ENCODE results near the gene CACNA1S. TPM values are rescaled to one million over a fixed set of nuclear protein-coding genes. Genes with fewer than 3 reads are reported as not detected.

Gene CACNA1S
- total RNA-seq, 1 experiment from 2014 or later: not detected

- H3K9me3 Mint-ChIP-seq: no peaks in the 10 kb centered on the region
- Histone ChIP-seq H3K79me2 (ENCODE audit: insufficient read depth, low read length) (no peaks in the 10 kb centered on the region), H2AFZ (ENCODE audit: low read length) (peak within 1 kb of the TSS; percentile 63), H3K27ac (ENCODE audit: insufficient read length, low read depth, low read length) (no peak within 1 kb of the TSS), H3K56ac (ENCODE audit: insufficient read length, low read depth, low read length) (no peak within 1 kb of the TSS), H3K14ac (ENCODE audit: insufficient read depth, low read length) (peak within 1 kb of the TSS; percentile 82), H4K91ac (ENCODE audit: insufficient read length, low read depth, low read length) (no peak within 1 kb of the TSS), H2BK12ac (ENCODE audit: insufficient read length, low read depth, low read length) (no peak within 1 kb of the TSS), H3K23me2 (ENCODE audit: insufficient read length, low read depth, low read length, poor library complexity, severe bottlenecking) (no peaks in the 10 kb centered on the region), H3K4me1 (ENCODE audit: insufficient read depth, low read length) (peaks cover 4% of the 10 kb centered on the region; the same call in 1 of the 2 replicates), H3K27me3 (ENCODE audit: insufficient read depth, low read length) (no peaks in the 10 kb centered on the region), H3K9ac (ENCODE audit: extremely low read depth, insufficient read length, low read length) (peak within 1 kb of the TSS; percentile 78), H3K18ac (ENCODE audit: insufficient read length, low read depth, low read length) (peak within 1 kb of the TSS; percentile 77), H2BK120ac (ENCODE audit: low read depth, low read length, poor library complexity, severe bottlenecking) (no peak within 1 kb of the TSS), H2BK20ac (ENCODE audit: low read depth, low read length, poor library complexity, severe bottlenecking) (no peak within 1 kb of the TSS), H3K4me2 (ENCODE audit: insufficient read depth, insufficient read length, low read length) (peak within 1 kb of the TSS; percentile 83), H3K4ac (ENCODE audit: low read depth, low read length) (no peak within 1 kb of the TSS), H2BK5ac (ENCODE audit: insufficient read length, low read length) (no peak within 1 kb of the TSS), H4K20me1 (ENCODE audit: control insufficient read depth, insufficient read depth, insufficient read length) (peaks cover 2% of the 10 kb centered on the region), H2BK15ac (ENCODE audit: low read depth, low read length) (no peak within 1 kb of the TSS; the same call in 1 of the 2 replicates), H3K9me3 (ENCODE audit: control insufficient read depth, low read depth, low read length) (no peaks in the 10 kb centered on the region), H2AK5ac (ENCODE audit: insufficient read length, low read length) (no peak within 1 kb of the TSS), H3K23ac (ENCODE audit: insufficient read length, low read depth, low read length) (no peak within 1 kb of the TSS), H4K5ac (ENCODE audit: insufficient read length, low read depth, low read length) (peak within 1 kb of the TSS; percentile 89), H3T11ph (ENCODE audit: low read length) (no peak within 1 kb of the TSS), H4K8ac (replicated peaks; ENCODE audit: insufficient read length, low read depth, low read length) (no peak within 1 kb of the TSS), H3K79me1 (ENCODE audit: insufficient read depth, low read depth, low read length, poor library complexity, severe bottlenecking) (no peaks in the 10 kb centered on the region)
- peak within 1 kb of the TSS; percentile 49 to 95 (median 87); a peak in 6 of 7 replicates for H3K27ac Mint-ChIP-seq
- no CpG with 5 or more reads among the region's 31 CpGs for WGBS (ENCODE audit: extremely low coverage, insufficient read length, low lambda C conversion rate)
- peaks cover 20 to 23% of the 10 kb centered on the region in 2 experiments for H3K4me1 Mint-ChIP-seq
- peak; percentile 98 for DNase-seq
- peak within 1 kb of the TSS; percentile 94 to 95 for H3K4me3 Mint-ChIP-seq
- H3K36me3 Mint-ChIP-seq (ENCODE audit: insufficient read depth in 1 of 3, low read depth in 3 of 3): peaks cover 20 to 36% (median 27%) of the 10 kb centered on the region in 3 experiments; a peak in 6 of 7 replicates
- H3K27me3 Mint-ChIP-seq (ENCODE audit: low read depth): peaks cover 5% of the 10 kb centered on the region; the same call in 1 of the 2 replicates
- TF ChIP-seq CTCF (conservative IDR thresholded peaks at IDR 0.05): no peak
Observed at GRCh38 chr1:201154389-201155165, 42.4 kb upstream of the CACNA1S start, which contains the start of gene TMEM9. TSS of gene TMEM9 (minus strand) at chr1:201154474. CDS start at chr1:201153923, 551 bp downstream.

Measured in H9 (cell line).